ENCODE measurements around the gene ZNF541.
"Not testable (repeated sequence)": the region's sequence is repeated elsewhere in the genome, so short reads cannot be mapped to it uniquely, and the experiment has no call there.

Gene ZNF541

DNA sequence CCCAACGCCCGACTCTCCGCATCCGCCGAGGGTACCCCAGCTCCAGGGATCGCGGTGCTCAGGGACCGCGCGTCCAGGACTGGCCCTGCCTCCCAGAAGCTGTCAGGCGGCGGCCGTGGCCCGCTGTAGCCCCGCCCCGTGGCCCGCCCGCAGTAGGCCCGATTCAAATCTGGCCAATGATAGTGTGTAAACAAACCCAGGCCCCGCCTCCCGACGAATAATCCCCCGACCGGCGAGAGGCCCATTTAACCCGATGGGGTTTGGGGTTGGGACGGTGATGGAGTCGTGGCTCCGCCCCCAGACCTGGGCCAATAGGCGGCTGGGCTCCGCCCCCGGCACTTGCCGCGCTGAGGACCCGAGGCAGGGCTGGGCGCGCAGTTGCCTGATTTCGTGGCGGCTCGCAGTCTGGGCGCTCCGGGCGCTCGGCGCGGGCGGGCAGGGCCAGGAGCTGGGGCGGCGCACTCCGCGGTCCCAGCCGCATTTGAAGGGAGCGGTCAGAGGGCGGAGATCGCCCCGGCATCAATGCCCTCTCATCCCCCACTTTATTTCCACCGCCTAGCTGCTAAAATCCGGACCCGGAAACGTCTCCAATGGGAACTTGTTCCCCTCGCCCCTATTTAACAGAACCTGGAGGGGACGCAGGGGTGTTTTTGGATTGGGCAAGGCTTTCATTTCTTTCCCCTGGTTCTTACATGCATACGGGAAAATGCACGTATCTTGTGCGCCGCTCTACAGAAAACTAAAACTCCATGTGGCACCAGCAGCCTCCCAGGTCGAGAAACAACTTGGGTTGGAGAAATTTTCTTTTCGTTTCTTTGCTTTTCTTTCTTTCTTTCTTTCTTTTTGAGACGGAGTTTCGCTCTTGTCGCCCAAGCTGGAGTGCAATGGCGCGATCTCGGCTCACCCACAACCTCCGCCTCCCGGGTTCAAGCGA, 27.6 kb upstream of the ZNF541 start:
- peak; percentile 99 to 100 (median 100) for DNase-seq

DNA sequence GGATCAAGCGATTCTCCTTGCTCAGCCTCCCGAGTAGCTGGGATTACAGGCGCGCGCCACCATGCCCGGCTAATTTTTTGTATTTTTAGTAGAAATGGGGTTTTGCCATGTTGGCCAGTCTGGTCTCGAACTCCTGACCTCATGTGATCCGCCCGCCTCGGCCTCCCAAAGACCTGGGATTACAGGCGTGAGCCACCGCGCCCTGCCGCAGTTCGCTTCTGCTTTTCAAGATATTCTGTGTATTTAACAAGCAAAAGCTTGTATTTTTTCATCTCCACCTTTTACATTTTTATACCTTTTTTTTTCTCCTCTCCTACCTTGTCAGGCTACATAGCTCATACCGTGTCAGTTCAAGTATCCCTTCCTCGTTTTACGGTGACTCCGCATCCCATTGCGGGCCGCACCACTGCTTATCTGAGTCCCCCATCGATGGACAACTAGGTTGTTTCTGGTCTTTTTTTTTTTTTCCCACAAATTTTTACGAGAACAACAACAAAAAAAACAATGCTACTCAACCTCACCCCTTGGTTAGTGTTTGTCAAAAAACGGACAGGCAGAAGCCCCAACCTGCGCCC, 26.8 kb upstream of the ZNF541 start:
- DNase-seq = not testable (repeated sequence)

DNA sequence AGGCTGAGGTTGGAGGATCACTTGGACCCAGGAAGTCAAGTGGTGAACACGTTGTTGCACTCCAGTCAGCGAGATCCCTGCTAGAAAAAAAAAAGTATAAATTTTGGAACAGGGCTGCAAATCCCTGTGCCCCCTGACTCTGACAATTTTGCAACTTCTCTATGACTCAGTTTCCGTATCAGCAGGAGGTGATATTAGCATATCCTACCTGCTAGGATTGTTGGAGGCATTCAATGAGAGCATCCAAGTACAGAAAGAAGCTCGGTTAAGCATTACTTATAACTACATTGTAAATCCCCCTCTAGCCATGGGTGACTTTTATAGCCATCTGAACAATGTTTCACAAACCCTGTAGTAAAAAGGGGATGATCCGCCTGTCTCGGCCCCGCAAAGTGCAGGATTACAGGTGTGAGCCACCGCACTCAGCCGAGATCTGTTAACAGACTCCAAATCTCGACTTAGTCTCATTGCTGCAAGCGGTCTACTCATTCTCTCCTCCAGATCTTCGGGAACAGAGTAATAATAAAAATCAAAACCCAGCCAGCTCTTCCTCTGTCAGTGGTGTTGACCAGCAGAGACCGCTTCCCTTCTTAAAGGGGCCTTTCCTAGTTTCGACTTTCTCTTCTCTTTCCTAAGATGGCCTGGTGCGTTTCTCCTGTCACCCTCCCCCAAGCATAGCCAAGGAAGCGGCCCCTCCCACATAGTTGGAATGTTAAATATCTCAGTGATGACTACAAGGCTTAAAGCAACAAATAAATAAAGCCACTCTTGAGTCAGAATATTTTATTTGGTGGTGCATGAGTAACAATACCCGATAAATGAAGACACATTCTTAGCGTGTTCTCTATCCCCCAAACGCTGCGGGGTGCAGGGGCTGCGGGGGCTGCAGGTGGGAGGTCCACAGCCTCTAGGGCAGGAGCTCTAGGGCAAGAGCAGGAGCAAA, 25.7 kb upstream of the ZNF541 start:
- peak; percentile 52 to 68 (median 53) for DNase-seq

DNA sequence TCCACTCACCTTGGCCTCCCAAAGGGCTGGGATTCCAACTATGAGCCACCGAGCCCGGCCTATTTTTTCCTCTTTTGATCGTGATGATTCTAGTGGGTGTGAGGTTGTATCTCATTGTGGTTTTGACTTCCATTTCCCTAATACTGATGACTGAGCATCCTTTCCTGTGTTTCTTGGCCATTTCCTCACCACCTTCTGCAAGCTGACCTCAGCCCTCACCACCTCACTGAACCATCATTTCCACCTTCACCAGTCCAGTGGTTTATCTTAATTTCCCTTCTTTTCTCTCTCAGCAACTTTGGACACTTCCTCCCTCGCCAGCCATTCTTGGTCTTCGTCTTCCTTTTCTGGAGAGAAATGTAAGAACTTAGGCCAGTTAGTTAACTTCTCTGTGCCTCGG, 23.0 kb upstream of the ZNF541 start:
- peak; percentile 46 to 58 (median 57) for DNase-seq

DNA sequence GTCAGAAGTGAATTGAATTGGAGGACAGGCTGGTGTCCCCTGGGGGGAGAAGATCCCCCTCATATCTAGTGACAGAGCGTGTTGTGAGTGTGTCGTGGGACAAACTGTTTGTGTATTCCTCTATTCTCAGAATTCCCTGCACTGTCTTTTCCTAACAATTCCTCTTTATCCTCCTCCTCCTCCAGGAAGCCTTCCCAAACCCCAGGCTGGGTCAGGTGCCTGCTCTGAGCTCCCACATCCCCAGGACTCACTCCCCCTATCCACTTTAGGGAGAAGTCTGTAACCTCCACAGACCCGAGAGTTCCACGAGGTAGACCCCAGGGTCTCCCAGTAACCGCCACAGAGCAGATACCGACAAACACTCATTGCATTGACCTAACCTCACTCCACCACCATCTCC, 20.9 kb upstream of the ZNF541 start:
- DNase-seq = no peak

DNA sequence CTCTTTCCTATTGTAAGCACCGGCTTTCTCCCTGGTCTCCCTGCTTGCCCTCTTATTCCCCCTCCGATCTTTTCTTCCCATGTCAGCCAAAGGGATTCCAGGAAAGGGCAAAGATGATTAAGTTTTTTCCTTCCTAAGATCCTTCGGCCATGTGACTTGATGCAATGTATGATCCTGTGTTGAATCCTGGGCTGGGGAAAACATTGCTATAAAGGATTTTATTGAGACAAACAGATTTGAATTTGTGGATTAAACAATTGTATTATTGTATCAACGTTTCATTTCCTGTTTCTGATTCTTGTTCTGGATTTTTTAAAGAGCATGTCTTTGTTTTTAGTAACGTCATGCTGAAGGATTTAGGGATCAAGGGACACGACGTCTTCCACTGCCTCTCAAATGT, 16.9 kb upstream of the ZNF541 start:
- DNase-seq = no peak

DNA sequence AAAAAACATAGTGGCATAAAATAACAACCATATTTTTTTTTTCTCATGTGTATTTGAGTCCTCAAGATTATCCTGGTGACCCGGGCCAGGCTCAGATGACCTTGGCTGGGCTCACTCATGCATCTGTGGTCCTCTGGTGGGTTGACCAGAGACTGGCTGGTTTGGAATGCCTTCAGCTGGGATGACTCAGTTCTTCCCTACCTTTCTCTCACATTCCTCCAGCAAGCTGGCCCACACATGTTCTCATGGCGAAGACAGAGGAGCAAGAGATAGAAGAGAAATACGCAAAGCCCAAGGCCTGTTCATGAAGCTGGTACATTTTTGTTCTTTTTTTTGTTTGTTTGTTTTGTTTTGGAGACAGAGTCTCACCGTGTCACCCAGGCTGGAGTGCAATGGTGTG, 14.3 kb upstream of the ZNF541 start:
- DNase-seq = no peak

DNA sequence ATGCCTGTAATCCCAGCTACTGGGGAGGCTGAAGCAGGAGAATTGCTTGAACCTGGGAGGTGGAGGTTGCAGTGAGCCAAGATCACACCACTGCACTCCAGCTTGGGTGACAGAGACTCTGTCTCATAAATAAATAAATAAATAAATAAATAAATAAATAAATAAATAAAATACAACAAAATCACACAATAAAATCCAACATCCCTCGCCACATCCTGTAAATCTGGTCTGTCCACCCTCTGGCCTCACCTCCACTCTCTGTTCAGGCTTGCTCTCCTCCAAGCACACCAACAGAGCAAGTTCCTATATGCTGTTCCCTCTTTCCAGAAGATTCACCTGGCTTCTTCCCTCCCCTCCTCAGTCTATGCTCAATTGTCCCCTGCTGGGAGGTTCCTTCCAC, 10.2 kb upstream of the ZNF541 start:
- not testable (repeated sequence) for DNase-seq

DNA sequence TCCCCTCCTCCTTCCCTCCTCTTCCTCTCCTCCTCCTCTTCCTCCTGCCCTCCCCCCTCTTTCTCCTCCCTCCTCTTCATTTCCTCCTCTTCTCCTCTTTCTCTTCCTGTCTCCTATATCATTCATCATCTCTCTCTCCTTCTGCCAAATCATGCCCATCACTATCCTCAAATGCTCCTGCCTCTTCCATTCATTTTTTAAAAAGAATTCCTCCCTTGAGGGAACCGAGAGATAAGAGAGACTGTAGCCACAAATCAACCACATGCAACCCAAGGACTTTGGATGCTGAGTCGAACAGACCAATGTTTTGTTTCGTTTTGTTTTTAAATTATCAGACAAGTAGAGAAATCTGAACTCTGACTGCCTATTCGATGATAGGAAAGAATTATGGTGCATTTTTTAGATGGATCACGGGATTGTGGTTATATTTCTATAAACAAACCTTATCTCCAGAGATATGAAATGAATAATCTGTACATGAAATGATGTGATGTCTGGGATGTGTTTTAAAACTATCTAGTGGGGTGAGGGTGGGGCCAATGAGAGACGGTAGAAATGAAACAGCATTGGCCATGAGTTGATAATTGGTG, 9.5 kb upstream of the ZNF541 start:
- no peak for DNase-seq

DNA sequence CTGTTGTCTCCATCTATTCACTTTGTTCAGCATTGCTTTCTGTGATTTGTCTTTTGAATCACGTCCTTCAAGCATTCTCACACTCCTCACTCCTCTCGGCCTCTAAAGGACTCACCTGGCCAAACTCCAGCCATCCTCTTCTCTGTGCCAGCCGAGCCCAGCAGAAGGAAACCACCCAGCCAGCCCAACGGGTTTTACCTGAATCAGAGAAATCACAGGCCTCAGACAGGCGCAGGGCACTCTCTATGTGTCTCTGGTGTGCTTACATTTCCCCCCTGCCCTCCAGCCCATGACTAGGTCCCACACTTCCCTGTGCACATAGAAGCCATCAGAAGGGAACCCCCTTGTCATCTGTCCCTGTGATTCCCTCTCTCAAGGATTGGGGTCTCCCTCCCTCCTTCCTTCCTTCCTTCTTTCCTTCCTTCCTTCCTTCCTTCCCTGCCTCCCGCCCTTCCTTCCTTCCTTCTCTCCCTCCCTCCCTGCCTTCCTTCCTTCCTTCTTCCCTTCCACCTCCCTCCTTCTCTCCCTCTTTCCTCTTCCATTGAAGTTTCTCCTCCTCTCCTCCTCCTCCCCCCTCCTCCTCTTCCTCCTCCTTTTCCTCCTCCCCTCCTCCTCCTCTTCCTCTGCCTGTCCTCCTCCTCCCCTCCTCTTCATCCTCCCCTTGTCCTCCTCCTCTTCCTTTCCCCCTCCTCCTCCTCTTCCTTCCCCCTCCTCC, 8.8 kb upstream of the ZNF541 start:
- no peak for DNase-seq

DNA sequence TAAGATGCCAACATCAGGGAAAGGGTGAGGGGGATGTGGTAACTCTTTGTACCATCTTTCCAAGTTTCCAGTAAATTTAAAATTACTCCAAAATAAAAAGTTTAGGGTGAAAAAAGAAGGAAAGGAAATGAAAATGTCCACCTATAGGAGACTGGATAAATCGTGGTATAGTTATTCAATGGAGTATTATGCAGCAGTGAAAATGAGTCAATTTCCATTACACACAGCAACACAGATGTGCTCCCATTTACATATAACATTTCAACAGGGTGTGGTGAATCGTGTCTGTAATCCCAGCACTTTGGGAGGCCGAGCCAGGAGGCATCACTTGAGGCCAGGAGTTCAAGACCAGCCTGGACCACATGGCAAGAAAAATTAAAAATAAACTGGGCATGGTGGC, 7.4 kb upstream of the ZNF541 start:
- DNase-seq = no peak

DNA sequence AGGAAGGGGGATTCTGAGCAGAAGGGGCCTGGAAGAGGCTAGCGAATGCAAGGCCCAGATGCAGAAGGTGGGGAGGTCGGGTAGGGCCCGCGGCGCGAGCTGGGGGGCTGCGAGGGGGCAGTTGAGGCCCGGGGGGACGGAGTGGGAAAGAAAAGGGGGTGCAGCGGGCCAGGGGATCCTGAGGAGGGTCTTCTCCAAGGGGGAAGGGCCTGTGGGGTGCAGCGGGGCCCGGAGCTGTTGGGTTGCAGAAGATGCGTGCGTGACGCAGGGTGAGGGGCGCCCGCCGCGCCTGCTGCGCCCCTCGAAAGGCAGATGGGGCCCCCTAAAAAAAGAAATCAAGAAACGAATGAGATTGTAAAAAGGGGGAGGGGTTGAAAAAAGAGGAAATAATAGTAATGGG, 313 bp downstream of the ZNF541 start:
- DNase-seq = no peak

DNA sequence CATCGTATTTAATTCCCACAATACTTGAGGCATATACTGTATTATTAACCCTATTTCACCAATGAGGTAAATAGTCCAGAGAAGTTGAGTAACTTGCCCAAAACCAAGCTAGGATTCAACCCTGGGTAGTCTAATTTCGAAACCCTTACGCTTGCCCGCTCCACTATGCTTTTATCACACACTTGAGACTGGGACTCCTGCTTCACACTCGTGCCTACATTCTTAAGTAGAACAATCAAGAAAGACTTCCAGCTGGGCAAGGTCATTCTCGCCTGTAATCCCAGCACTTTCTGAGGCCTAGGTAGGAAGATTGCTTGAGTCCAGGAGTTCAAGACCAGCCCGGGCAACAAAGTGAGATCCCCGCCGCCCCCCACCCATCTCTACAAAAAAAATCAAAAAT, 3.6 kb downstream of the ZNF541 start:
- DNase-seq = no peak

DNA sequence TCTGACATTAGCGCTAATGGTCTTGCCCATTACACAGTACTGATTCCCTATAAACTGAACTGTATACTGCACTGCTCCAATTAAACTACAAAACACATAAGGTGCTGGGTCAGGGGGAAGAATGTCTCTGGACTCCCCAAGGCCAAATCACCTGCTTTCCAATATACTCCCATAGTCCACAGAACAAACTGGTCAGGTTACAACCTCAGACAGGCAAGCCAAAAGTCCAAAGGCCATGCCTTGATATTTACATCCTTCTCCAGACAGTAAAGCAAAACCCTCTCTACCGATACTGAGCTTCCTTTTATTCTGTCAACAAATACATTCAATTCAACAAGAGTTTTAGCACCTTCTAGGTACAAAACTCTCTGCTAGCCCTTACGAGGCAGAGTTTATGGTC, 8.9 kb downstream of the ZNF541 start:
- DNase-seq = no peak

DNA sequence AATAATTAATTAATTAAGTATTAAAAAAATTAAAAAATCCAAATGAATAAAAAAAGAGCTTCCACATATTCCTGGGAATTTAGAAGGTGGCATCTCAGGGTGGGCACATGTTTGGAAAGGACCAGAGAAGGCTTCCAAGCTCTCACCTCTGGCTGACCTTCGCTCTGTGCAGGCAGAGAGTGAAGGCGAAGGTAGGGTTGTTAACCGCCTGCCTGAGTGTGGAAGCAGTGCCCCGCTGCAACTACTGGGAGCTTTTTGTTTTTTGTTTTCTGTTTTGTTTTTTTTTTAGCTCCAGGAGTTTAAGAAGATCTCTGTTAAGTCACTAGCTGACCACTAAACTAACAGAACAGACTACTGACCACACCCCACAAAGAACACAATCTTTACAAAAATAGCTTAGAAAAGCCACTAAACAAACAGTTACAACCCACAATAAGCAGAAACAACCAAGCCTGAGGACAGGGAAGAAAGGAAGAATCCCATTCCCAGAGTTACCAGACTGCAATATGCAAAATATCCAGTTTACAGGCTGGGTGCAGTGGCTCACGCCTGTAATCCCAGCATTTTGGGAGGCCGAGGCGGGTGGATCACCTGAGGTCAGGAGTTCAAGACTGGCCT, 11.4 kb downstream of the ZNF541 start:
- DNase-seq = no peak

DNA sequence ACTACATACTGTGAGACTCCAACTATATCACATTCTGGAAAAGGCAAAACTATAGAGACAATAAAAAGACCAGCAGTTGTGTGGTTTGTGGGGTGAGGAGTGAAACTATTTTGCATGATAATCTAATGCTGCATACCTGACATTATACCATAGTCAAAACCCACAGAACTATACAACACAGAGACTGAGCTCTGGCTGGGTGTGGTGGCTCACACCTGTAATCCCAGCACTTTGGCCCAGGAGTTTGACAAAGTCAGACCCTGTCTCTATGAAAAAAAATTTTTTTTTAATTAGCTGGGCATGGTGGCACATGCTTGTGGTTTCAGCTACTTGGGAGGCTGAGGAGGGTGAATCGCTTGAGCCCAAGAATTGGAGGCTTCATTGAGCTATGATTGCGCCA, 11.9 kb downstream of the ZNF541 start:
- no peak for DNase-seq

DNA sequence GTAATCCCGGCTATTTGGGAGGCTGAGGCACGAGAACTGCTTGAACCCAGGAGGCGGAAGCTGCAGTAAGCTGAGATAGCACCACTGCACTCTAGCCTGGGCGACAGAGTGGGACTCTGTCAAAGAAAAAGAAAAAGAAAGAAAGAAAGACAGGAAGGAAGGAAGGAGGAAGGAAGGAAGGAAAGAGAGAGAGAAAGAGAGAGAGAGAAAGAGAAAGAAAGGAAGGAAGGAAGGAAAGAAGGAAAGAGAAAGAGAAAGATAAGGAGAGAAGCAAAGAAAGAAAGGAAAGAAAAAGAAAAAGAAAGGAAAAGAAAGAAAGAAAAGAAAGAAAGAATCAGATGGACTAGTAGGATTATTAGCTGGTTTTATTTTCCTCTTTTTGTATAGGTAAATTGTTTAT, 22.8 kb downstream of the ZNF541 start:
- no peak for DNase-seq

DNA sequence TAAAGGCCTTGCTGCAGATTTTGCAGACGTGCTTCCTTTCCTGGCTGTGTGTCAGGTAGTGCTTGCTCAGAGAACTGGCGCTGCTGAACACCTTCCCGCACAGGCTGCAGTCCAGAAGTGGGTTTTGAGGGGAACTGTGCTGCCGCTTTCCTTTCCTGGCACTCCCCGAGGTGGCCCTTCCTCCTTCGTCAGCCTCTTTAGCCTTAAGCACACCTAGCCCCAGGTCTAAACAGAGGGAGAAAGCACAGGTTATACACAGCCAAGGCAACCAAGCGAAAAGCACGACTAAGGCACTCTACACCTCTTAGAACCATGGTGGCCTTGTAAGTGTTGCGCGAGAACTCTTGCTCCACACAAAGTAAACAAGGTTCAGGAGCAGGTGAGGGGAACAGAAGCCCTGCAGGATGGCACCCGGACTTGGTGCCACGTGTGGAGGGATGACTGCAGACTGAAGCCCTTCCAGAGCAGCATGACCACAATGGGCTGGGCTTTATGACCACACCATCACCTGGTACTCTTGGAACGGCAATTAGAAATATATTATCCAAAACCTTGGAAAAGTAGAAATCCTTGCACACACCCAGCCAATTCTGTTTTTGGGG, 23.6 kb downstream of the ZNF541 start:
- no peak for DNase-seq

DNA sequence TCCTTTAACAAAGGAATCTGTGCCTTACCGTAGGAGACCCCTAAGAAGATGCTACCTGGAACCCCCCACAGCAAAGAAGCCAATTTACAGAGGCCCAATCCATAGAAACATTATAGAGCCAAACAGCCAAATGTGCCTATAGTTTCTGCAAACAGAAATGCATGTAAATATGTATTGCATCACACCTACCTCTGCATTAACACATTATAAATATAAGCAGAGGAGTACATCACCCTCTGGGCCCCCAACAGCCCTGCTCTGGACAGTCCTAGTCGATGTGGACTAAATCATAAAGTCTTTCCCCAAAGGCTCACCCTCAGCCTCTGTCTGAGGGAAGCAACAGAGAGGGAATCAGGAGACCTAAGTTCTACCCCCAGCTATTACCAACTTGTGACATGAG, 25.7 kb downstream of the ZNF541 start:
- DNase-seq = no peak

DNA sequence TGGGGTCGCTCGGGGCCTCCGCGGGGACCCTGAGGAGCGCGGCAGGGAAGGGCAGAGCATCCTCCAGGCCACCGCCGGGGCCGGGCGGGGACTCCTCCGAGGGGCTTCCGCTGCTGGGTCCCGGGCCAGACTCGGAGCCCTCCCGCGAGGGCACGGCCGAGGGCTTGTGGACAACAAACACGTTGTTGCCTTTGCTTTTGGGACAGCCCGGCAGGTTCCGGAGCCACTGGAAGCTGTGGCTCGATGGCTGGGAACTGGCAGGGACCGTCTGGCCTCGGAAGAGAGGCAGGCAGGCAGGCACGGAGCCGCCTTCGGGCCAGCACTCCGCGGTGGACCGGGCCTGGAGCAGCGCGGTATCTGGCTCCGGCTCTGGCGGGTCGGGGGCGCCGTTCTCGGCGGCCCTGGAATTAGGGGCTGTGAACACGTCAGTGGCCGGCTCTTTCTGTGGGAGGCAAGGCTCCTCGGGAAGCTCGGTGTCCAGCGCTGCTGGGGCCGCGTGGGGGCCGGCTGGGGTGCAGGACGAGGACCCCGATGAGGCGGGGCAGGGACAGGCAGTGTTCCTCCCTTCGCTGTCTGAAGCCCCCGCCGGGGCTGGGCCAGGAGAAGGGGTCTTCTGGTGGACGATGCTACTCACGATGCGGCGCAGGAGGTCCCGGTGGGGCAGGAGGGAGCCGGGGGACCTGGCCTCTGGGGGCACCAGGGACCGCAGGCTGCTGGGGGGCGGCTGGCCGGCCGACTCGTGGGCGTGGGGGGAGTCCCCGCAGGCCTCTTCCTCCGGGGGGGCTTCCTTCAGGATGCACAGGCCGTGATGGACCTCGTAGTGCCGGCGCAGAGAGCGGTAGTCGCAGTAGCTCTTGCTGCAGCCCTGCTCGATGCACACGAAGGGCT, 27.6 kb downstream of the ZNF541 start:
- no peak for DNase-seq
